H1 (cell line): ENCODE data around the gene IQSEC3. TPM values are rescaled to one million over a fixed set of nuclear protein-coding genes. Genes with fewer than 3 reads are reported as not detected.
A peak's percentile ranks its signal among the peaks of the same experiment; 100 is the strongest.

Source experiments
- CTCF ChIA-PET: fragments of 300-600 bp; sonication (Branson Sonifier 250); formaldehyde crosslinking; loops from one replicate; lab custom pipeline; 2021; ENCODE audit not compliant: partially characterized antibody; lab: Charles Lee
- POLR2A ChIA-PET: fragments of 300-600 bp; sonication (Branson Sonifier 250); formaldehyde crosslinking; loops from one replicate; lab custom pipeline; 2021; ENCODE audit warnings: inconsistent platforms; ENCODE audit not compliant: partially characterized antibody; lab: Charles Lee
- DNase-seq, 2 experiments: peaks; one replicate each; pipeline versions ENCODE4 v3.0.0 to v3.0.0-alpha.2; 2010 to 2022; ENCODE audit warnings: low spot score in 2 of 2, low read depth in 1 of 2, mixed read lengths in 1 of 2
- FAIRE-seq: peaks from 2 replicates; lab custom pipeline; 2011; peaks lifted over from hg19 to GRCh38; lab: Jason Lieb, UNC
- H2AFZ ChIP-seq: 2 replicates; pipeline ENCODE4 v1.8.1; 2012; ENCODE audit warnings: low read length, inconsistent platforms
- H2AK5ac ChIP-seq: 2 replicates; pipeline ENCODE4 v1.6.1; 2013; ENCODE audit warnings: low read depth, low read length
- H2BK120ac ChIP-seq: replicated peaks from 2 replicates; pipeline ENCODE3; 2013; ENCODE audit warnings: low read depth, low read length, inconsistent platforms
- H2BK12ac ChIP-seq: 2 replicates; pipeline ENCODE4 v1.6.1; 2013; ENCODE audit warnings: low read depth, low read length
- H2BK15ac ChIP-seq: 2 replicates; pipeline ENCODE4 v1.6.1; 2013; ENCODE audit warnings: low read length
- H2BK20ac ChIP-seq: 2 replicates; pipeline ENCODE4 v1.6.1; 2013; ENCODE audit warnings: low read length
- H2BK5ac ChIP-seq: 2 replicates; pipeline ENCODE4 v1.6.1; 2013; ENCODE audit warnings: low read depth, low read length
- H3K14ac ChIP-seq: 2 replicates; pipeline ENCODE4 v1.6.1; 2013; ENCODE audit warnings: inconsistent platforms; ENCODE audit not compliant: insufficient read length
- H3K18ac ChIP-seq: 2 replicates; pipeline ENCODE4 v1.6.1; 2013; ENCODE audit warnings: low read length; ENCODE audit errors: extremely low read depth
- H3K23ac ChIP-seq: 2 replicates; pipeline ENCODE4 v1.6.1; 2013; ENCODE audit warnings: inconsistent platforms; ENCODE audit not compliant: insufficient read length
- H3K23me2 ChIP-seq: 2 replicates; pipeline ENCODE4 v1.6.1; 2013; ENCODE audit warnings: low read depth, low read length
- H3K27ac ChIP-seq: 2 replicates; pipeline ENCODE4 v1.6.1; 2011; ENCODE audit warnings: low read depth, low read length, inconsistent platforms
- H3K27me3 ChIP-seq, 4 experiments: replicated peaks in 1 of 4; 1 replicate in 1 of 4; 2 replicates in 3 of 4; pipeline versions ENCODE4 v1.6.1 to v1.8.1; 2011 to 2013; ENCODE audit warnings: low read length in 3 of 4, mild to moderate bottlenecking in 3 of 4, inconsistent platforms in 2 of 4, mixed read lengths in 2 of 4, moderate library complexity in 1 of 4; ENCODE audit not compliant: control insufficient read depth in 3 of 4, insufficient read depth in 3 of 4; ENCODE audit errors: extremely low read depth in 1 of 4
- H3K36me3 ChIP-seq, 4 experiments: 2 replicates each; pipeline versions ENCODE4 v1.6.1 to v1.8.1; 2011 to 2013; ENCODE audit warnings: mild to moderate bottlenecking in 4 of 4, low read length in 3 of 4, moderate library complexity in 2 of 4, control low read depth in 1 of 4, inconsistent platforms in 1 of 4; ENCODE audit not compliant: insufficient read depth in 4 of 4, control insufficient read depth in 2 of 4
- H3K4ac ChIP-seq: replicated peaks from 2 replicates; pipeline ENCODE3; 2013; ENCODE audit warnings: low read length, low read depth, mixed read lengths, inconsistent platforms; ENCODE audit not compliant: insufficient read length
- H3K4me1 ChIP-seq, 4 experiments: replicated peaks in 1 of 4; 1 replicate in 1 of 4; 2 replicates in 3 of 4; pipeline versions ENCODE4 v1.6.1 to v1.8.1; 2011 to 2013; ENCODE audit warnings: low read length in 3 of 4, inconsistent platforms in 2 of 4, mixed read lengths in 1 of 4; ENCODE audit not compliant: insufficient read depth in 4 of 4, control insufficient read depth in 3 of 4
- H3K4me2 ChIP-seq, 2 experiments: 2 replicates each; pipeline versions ENCODE4 v1.6.1 to v1.8.1; 2011 to 2013; ENCODE audit warnings: low read depth in 2 of 2, low read length in 2 of 2, control low read depth in 1 of 2, inconsistent platforms in 1 of 2, mild to moderate bottlenecking in 1 of 2; ENCODE audit not compliant: insufficient read depth in 1 of 2
- H3K4me3 ChIP-seq, 4 experiments: fragments of 200-600, 300-600 bp in 1 of 4; sonication (generic), shearing (Covaris generic), sonication (Bioruptor Twin) in 1 of 4; 2 replicates each; pipeline versions ENCODE4 v1.5.1 to v1.8.1; 2011 to 2016; ENCODE audit warnings: low read length in 4 of 4, low read depth in 3 of 4, control low read depth in 2 of 4, inconsistent platforms in 2 of 4, mild to moderate bottlenecking in 2 of 4, mixed read lengths in 1 of 4, moderate library complexity in 1 of 4; ENCODE audit not compliant: insufficient read depth in 2 of 4; ENCODE audit errors: extremely low read depth in 1 of 4
- H3K56ac ChIP-seq: replicated peaks from 2 replicates; pipeline ENCODE3; 2013; ENCODE audit warnings: low read depth, mild to moderate bottlenecking, mixed read lengths, low read length, inconsistent platforms; ENCODE audit not compliant: insufficient read length
- H3K79me1 ChIP-seq: 2 replicates; pipeline ENCODE4 v1.6.1; 2013; ENCODE audit warnings: low read depth, low read length, control low read depth
- H3K79me2 ChIP-seq, 2 experiments: 2 replicates each; pipeline versions ENCODE4 v1.6.1 to v1.8.1; 2012 to 2013; ENCODE audit warnings: low read length in 2 of 2, mild to moderate bottlenecking in 2 of 2, inconsistent platforms in 1 of 2; ENCODE audit not compliant: insufficient read depth in 2 of 2, control insufficient read depth in 1 of 2
- H3K9ac ChIP-seq, 4 experiments: replicated peaks in 1 of 4; 1 replicate in 1 of 4; 2 replicates in 3 of 4; pipeline versions ENCODE4 v1.6.1 to v1.8.1; 2011 to 2013; ENCODE audit warnings: low read depth in 3 of 4, low read length in 3 of 4, control low read depth in 2 of 4, mild to moderate bottlenecking in 2 of 4, moderate library complexity in 2 of 4, inconsistent platforms in 1 of 4; ENCODE audit errors: extremely low read depth in 1 of 4
- H3K9me3 ChIP-seq, 2 experiments: 2 replicates each; pipeline versions ENCODE4 v1.6.1 to v1.8.1; 2012 to 2013; ENCODE audit warnings: mild to moderate bottlenecking in 2 of 2, moderate library complexity in 2 of 2, control low read depth in 1 of 2, inconsistent platforms in 1 of 2, low read depth in 1 of 2, low read length in 1 of 2, mixed read lengths in 1 of 2; ENCODE audit not compliant: insufficient read depth in 2 of 2
- H4K20me1 ChIP-seq, 2 experiments: replicated peaks in 1 of 2; 2 replicates each; pipeline versions ENCODE3 to v1.8.1; 2011 to 2013; ENCODE audit warnings: inconsistent platforms in 2 of 2, low read length in 2 of 2, mild to moderate bottlenecking in 1 of 2; ENCODE audit not compliant: insufficient read depth in 2 of 2, control insufficient read depth in 1 of 2
- H4K5ac ChIP-seq: 2 replicates; pipeline ENCODE4 v1.6.1; 2013; ENCODE audit warnings: low read length, low read depth, mixed read lengths, inconsistent platforms; ENCODE audit not compliant: insufficient read length
- H4K8ac ChIP-seq: 2 replicates; pipeline ENCODE4 v1.8.0; 2013; ENCODE audit warnings: mild to moderate bottlenecking, moderate library complexity, low read length, inconsistent platforms; ENCODE audit not compliant: insufficient read depth; ENCODE audit errors: extremely low read depth
- H4K91ac ChIP-seq: replicated peaks from 2 replicates; pipeline ENCODE3; 2013; ENCODE audit warnings: low read length, mixed read lengths, inconsistent platforms; ENCODE audit not compliant: insufficient read length
- ATF3 ChIP-seq: IDR thresholded peaks from 2 replicates; pipeline ENCODE4 v1.6.1; 2011; ENCODE audit warnings: low read depth, mild to moderate bottlenecking, low read length; ENCODE audit not compliant: insufficient read depth
- CBX5 ChIP-seq: fragments of 300-800, 300-1000 bp; sonication (generic); IDR thresholded peaks from 2 replicates; pipeline ENCODE4 v1.7.1; 2016; ENCODE audit warnings: antibody characterized with exemption, low read length, low read depth
- CEBPB ChIP-seq: IDR thresholded peaks from 2 replicates; pipeline ENCODE4 v1.6.1; 2012; ENCODE audit warnings: low read depth, low read length
- CTBP2 ChIP-seq: IDR thresholded peaks from 2 replicates; pipeline ENCODE4 v1.7.0; 2011; ENCODE audit warnings: borderline replicate concordance, mild to moderate bottlenecking, moderate library complexity, mixed read lengths, low read length; ENCODE audit not compliant: insufficient read depth, insufficient read length
- E2F6 ChIP-seq: IDR thresholded peaks from 2 replicates; pipeline ENCODE4 v1.6.1; 2012; ENCODE audit warnings: inconsistent platforms
- EGR1 ChIP-seq: IDR thresholded peaks from 2 replicates; pipeline ENCODE4 v1.6.1; 2011; ENCODE audit warnings: low read depth, low read length, borderline replicate concordance
- JUND ChIP-seq: IDR thresholded peaks from 2 replicates; pipeline ENCODE4 v1.6.1; 2011; ENCODE audit warnings: mild to moderate bottlenecking, improper control_type of control experiment, low read length
- POLR2AphosphoS5 ChIP-seq: IDR thresholded peaks from 2 replicates; pipeline ENCODE4 v1.6.1; 2011; ENCODE audit warnings: low read depth, low read length
- RXRA ChIP-seq: IDR thresholded peaks from 2 replicates; pipeline ENCODE4 v1.6.1; 2011; ENCODE audit warnings: low read depth, mild to moderate bottlenecking, low read length, moderate library complexity; ENCODE audit not compliant: insufficient read depth
- SIRT6 ChIP-seq: IDR thresholded peaks from one replicate; pipeline ENCODE4 v1.7.1; 2012; ENCODE audit warnings: low read length, inconsistent platforms
- SP1 ChIP-seq: IDR thresholded peaks from 2 replicates; pipeline ENCODE4 v1.6.1; 2011; ENCODE audit warnings: low read depth, low read length
- SP2 ChIP-seq: IDR thresholded peaks from 2 replicates; pipeline ENCODE4 v1.6.1; 2012; ENCODE audit warnings: mild to moderate bottlenecking, low read length, inconsistent platforms
- SP4 ChIP-seq: IDR thresholded peaks from 2 replicates; pipeline ENCODE4 v1.6.1; 2012; ENCODE audit warnings: low read length, inconsistent platforms
- ZNF274 ChIP-seq: IDR thresholded peaks from 2 replicates; pipeline ENCODE4 v1.7.0; 2012; ENCODE audit warnings: low read length, borderline replicate concordance; ENCODE audit errors: extremely low read depth
- WGBS, 2 experiments: shearing (Covaris generic) in 1 of 2; methylation state at CpG; one replicate each; pipeline versions ENCODE4 v1.1.6 to v1.1.7; 2013 to 2015; ENCODE audit warnings: low lambda C conversion rate in 2 of 2, mixed read lengths in 2 of 2, inconsistent platforms in 1 of 2, low coverage in 1 of 2, missing lambda C conversion rate in 1 of 2; ENCODE audit not compliant: insufficient replicate concordance in 2 of 2, insufficient coverage in 1 of 2, insufficient read length in 1 of 2; ENCODE audit errors: extremely low coverage in 1 of 2, missing lambda C conversion rate in 1 of 2; 5-methylcytosine and 5-hydroxymethylcytosine counted together
- polyA plus RNA-seq, 7 experiments: library from polyadenylated mRNA; depleted of rRNA in 3 of 7; stranded (reverse) in 5 of 7; unstranded in 2 of 7; fragments of >200 nt in 5 of 7; fragments of 200-250 nt in 2 of 7; gene quantifications; 1 replicate in 5 of 7; 2 replicates in 1 of 7; 4 replicates in 1 of 7; pipeline versions ENCODE4 v1.2.1 to v1.2.3, GENCODE V29; 2011 to 2013; ENCODE audit warnings: missing spikeins in 2 of 7, mixed read lengths in 2 of 7
- total RNA-seq: library from RNA; stranded (reverse); fragmentation: NEBNext Ultra II Directional; extraction: Animal tissue kit (Norgen Biotek cat#: 25700); gene quantifications from 2 replicates; pipeline ENCODE4 v1.2.1, GENCODE V29; 2021

IQSEC3 gene
- total and polyA plus RNA-seq, 2 of the 8 experiments (the other 6 are each of a cell fraction or from before 2014, with no cell fraction given): 1.2 to 3.1 TPM

GRCh38 chr12:181921-182320 lies 115.4 kb downstream of the IQSEC3 start:
- no peak overlapping the region for H3K4ac ChIP-seq
- no peak overlapping the region for H4K91ac ChIP-seq
- peak overlapping the region; percentile 32; the same call in 1 of the 2 replicates for H3K18ac ChIP-seq
- peak overlapping the region; percentile 80; the same call in 1 of the 2 replicates for H2BK20ac ChIP-seq
- H2AFZ ChIP-seq: no peak overlapping the region
- H2BK12ac ChIP-seq: 0 out of 2 replicates have a peak overlapping the region, but pooled peaks have one; percentile 27
- no peaks in the 10 kb centered on the region for H3K9me3 ChIP-seq
- no peak overlapping the region for H3K4me3 ChIP-seq
- H4K20me1 ChIP-seq: no peaks in the 10 kb centered on the region
- 0 out of 2 replicates have a peak overlapping the region, but pooled peaks have one; percentile 16 for H2BK15ac ChIP-seq
- FAIRE-seq (no peak), DNase-seq (no peak)
- H3K23ac ChIP-seq: no peak overlapping the region
- no peak overlapping the region for H3K27ac ChIP-seq
- 0 out of 2 replicates have a peak overlapping the region, but pooled peaks have one; percentile 16 for H2BK5ac ChIP-seq
- no peak overlapping the region for H2AK5ac ChIP-seq
- H3K9ac ChIP-seq: no peak overlapping the region
- no peaks in the 10 kb centered on the region; a peak in 1 of 7 replicates for H3K27me3 ChIP-seq
- no peaks in the 10 kb centered on the region for H3K79me1 ChIP-seq
- H3K79me2 ChIP-seq: no peaks in the 10 kb centered on the region
- H3K4me2 ChIP-seq: no peak overlapping the region
- H2BK120ac ChIP-seq: no peak overlapping the region
- POLR2A ChIA-PET: interaction anchor here (0.8 kb wide), 1 partner anchor 31 kb away, joined by 3 read pairs; no protein-coding TSS in a partner anchor
- H3K36me3 ChIP-seq: no peaks in the 10 kb centered on the region
- H3K56ac ChIP-seq: no peak overlapping the region
- 83% methylated on average over 13 of the region's 17 CpGs; no CpG with 5 or more reads in 1 of the 2 experiments for WGBS, 2 experiments
- H4K5ac ChIP-seq: no peak overlapping the region
- H4K8ac ChIP-seq: peak overlapping the region; percentile 83
- H3K4me1 ChIP-seq: peaks cover 0 to 12% (median 7%) of the 10 kb centered on the region in 4 experiments; a peak in 6 of 7 replicates
- CTCF ChIA-PET: interaction anchor here (0.6 to 5.8 kb wide), 3 partner anchors 9 to 36 kb away, joined by 3 to 60 read pairs (median 36); no protein-coding TSS in a partner anchor
- H3K14ac ChIP-seq: no peak overlapping the region
- no peaks in the 10 kb centered on the region for H3K23me2 ChIP-seq
- TF ChIP-seq RXRA (no peak), SP4 (no peak), JUND (no peak), POLR2AphosphoS5 (no peak), CEBPB (no peak), SP1 (no peak), ZNF274 (no peak), EGR1 (no peak), SP2 (no peak), CBX5 (no peak), CTBP2 (no peak), ATF3 (no peak), SIRT6 (no peak), E2F6 (no peak)
